Memory B cell (primary cell): ENCODE results near the gene NIN.
A peak's percentile ranks its signal among the peaks of the same experiment; 100 is the strongest.

Experiments used
- ATAC-seq: fragments of 150-1000 bp; cut with Tn5 transposase; 2 replicates; pipeline ENCODE4 v1.10.0; 2021; ENCODE audit warnings: low read depth, mild to moderate bottlenecking, moderate library complexity
- DNase-seq, 2 donors: peaks; one replicate each; pipeline ENCODE4 v3.0.0; 2022; ENCODE audit warnings: low spot score in 2 of 2
- H3K27ac Mint-ChIP-seq: one replicate; pipeline ENCODE4 v1.8.0; 2022; ENCODE audit warnings: mild to moderate bottlenecking, moderate library complexity, mixed read lengths
- H3K27me3 Mint-ChIP-seq: one replicate; pipeline ENCODE4 v1.8.0; 2022; ENCODE audit warnings: mixed read lengths
- H3K36me3 Mint-ChIP-seq: one replicate; pipeline ENCODE4 v1.8.0; 2022; ENCODE audit warnings: mild to moderate bottlenecking, mixed read lengths
- H3K4me1 Mint-ChIP-seq: one replicate; pipeline ENCODE4 v1.8.0; 2022; ENCODE audit warnings: mixed read lengths
- H3K4me3 Mint-ChIP-seq: one replicate; pipeline ENCODE4 v1.8.0; 2022; ENCODE audit warnings: mild to moderate bottlenecking, moderate library complexity, mixed read lengths
- H3K9me3 Mint-ChIP-seq: one replicate; pipeline ENCODE4 v1.8.0; 2022; ENCODE audit warnings: mixed read lengths

NIN gene

DNA sequence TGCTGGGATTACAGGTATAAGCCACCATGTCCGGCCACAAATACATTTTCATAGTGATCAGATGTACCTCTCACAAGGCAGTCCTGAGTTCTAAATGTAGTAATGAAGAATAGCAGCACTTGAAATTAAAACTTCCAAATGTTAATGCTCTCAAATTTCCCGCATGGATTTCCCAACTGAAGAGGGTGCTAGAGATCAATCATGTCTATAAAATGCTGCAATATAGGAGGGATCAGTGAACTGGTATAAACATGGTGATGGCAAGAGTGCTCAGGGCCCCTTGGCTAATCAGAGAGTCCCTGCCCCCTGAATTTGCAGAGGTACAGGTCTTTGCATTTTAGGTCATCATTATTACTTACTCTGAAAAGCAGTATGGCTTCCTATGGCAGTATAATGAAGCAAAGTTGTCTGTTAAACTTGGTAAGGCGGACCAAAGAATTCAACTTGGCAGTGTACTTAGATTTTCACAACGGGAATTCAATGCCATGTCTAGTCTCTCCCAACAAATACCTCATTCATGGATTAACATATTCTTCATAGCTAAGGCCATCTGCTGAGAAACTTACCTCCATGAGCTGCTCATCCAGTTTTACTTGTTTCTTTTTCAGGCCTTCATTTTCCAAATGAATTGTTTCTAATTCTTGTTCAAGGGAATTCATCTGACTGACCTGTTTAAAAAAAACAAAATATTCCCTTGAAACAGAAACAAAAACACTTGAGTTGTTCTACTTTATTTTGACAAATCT lies 95.8 kb downstream of the NIN start:
- ATAC-seq (no peak), DNase-seq (no peak)
- Mint-ChIP-seq H3K4me1 (no peaks in the 10 kb centered on the region), H3K9me3 (no peaks in the 10 kb centered on the region), H3K36me3 (peaks cover 30% of the 10 kb centered on the region), H3K27ac (no peak overlapping the region), H3K27me3 (no peaks in the 10 kb centered on the region), H3K4me3 (no peak overlapping the region)

- H3K36me3 Mint-ChIP-seq = peaks cover 37% of the 10 kb centered on the region
- H3K4me1 Mint-ChIP-seq = no peaks in the 10 kb centered on the region
- no peak for ATAC-seq
- no peak overlapping the region for H3K27ac Mint-ChIP-seq
- no peak for DNase-seq
- H3K9me3 Mint-ChIP-seq = no peaks in the 10 kb centered on the region
- H3K4me3 Mint-ChIP-seq = no peak overlapping the region
- no peaks in the 10 kb centered on the region for H3K27me3 Mint-ChIP-seq
These were observed 97.5 kb downstream of the NIN start for GRCh38 chr14:50733494-50733893.

- no peak for ATAC-seq
- H3K9me3 Mint-ChIP-seq = no peaks in the 10 kb centered on the region
- H3K4me1 Mint-ChIP-seq = peaks cover 8% of the 10 kb centered on the region
- H3K27ac Mint-ChIP-seq = no peak overlapping the region
- H3K36me3 Mint-ChIP-seq = peaks cover 59% of the 10 kb centered on the region
- H3K4me3 Mint-ChIP-seq = no peak overlapping the region
- H3K27me3 Mint-ChIP-seq = no peaks in the 10 kb centered on the region
- no peak for DNase-seq
These were observed 102.1 kb downstream of the NIN start for GRCh38 chr14:50728836-50729235.

DNA sequence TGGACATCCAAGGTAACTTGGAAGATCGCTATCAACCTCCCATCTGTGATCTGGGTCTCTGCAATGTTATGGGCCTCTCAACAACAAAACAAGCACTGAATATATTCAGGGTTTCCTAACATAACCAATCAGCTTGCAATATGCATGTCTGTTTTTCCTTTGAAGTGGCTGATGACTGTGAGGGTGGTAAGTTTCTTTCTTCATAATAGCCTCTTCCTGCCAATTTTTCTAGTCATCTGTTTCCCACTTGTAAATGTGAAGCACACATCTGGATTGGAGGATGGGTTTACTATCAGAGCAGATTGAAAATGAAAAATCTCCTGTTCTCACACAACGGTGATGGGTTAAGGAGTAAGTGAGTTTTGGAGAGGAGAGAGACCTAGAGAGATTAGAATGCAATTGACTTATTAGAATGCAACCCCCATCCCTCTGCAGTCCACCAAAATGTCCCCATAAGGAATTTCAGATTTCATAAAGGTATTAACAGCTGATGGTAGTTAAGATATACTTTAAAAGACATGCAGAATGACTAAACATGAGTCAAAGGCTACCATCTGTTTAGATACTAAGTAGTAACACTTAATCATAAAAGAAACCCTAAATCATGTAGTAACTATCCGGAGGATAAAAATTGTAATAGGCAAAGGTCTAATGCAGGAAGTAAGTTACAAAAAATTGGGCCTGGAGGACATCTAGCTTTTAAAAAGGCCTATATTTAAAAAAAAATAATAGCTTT lies 104.4 kb downstream of the NIN start:
- no peak for DNase-seq
- peaks cover 8% of the 10 kb centered on the region for H3K4me1 Mint-ChIP-seq
- H3K36me3 Mint-ChIP-seq = peaks cover 56% of the 10 kb centered on the region

DNA sequence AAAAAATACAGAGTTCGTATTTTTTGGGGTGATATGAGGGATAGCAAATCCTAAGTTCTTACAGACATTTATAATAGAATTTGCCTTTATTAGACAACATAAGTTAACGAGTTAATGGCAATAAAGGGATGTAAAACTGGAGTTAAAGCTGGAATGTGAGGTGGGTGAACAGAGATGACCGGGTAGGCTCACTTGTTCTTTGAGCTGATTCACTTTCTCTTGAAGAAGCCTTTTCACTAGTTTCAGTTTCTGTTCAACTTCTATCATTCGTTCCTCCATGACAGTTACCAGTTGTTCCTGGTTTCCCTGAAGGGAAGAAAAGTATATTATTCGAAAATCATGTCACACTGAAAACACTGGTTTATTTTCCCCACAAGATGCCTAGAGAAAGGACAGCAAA lies 105.2 kb downstream of the NIN start:
- DNase-seq (no peak), ATAC-seq (no peak)
- H3K27me3 Mint-ChIP-seq = no peaks in the 10 kb centered on the region
- H3K4me1 Mint-ChIP-seq = peaks cover 8% of the 10 kb centered on the region
- H3K27ac Mint-ChIP-seq = peak overlapping the region; percentile 39
- H3K9me3 Mint-ChIP-seq = no peaks in the 10 kb centered on the region
- H3K4me3 Mint-ChIP-seq = no peak overlapping the region
- peaks cover 58% of the 10 kb centered on the region for H3K36me3 Mint-ChIP-seq

More for the DNA sequence above, 104.4 kb downstream of the NIN start:
- no peak for ATAC-seq
- H3K9me3 Mint-ChIP-seq = no peaks in the 10 kb centered on the region
- peak overlapping the region; percentile 39 for H3K27ac Mint-ChIP-seq
- H3K4me3 Mint-ChIP-seq = no peak overlapping the region
- H3K27me3 Mint-ChIP-seq = no peaks in the 10 kb centered on the region

DNA sequence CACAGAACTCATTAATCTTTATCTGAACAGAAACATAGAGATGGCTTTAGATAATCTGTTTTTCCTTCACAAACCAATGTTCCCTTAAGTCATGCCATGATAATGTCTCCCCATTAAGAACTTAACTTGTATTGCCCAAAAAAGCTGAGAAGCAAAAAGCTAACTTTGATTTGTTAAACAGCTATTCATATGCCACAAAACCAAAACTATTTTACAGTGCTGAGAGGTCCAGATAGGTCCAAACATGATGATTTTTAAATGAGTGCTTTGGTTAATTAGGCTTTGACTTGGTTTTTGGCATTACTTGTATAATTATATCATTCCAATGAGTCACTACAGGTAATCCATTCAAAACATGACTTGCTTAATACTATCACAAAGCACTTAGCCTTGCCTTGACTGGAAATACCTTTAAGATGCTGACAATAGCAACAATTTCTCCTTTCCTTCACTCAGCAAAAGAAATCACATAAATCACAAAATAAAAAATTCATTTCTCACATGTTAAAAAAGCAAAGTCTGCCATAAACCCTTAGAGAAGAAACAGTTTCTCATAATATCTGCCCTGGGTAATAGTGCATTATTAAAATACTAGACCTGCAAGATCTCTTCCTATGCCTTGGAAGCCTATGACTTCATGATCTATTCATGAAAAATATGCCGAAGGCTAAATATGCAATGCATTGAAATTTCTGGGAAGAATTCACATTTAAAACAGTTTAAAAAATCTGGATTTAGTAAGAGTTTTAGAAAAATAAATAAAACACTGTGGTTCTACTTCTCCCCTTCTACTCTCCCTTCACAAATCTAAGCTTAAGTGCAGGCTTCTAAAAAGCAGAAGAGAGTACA lies 110.8 kb downstream of the NIN start:
- ATAC-seq (no peak), DNase-seq (no peak)
- Mint-ChIP-seq H3K9me3 (no peaks in the 10 kb centered on the region), H3K27ac (peak overlapping the region; percentile 22), H3K4me3 (no peak overlapping the region), H3K36me3 (peaks cover 20% of the 10 kb centered on the region), H3K4me1 (no peaks in the 10 kb centered on the region), H3K27me3 (no peaks in the 10 kb centered on the region)

- H3K4me3 Mint-ChIP-seq = no peak overlapping the region
- ATAC-seq = no peak
- peaks cover 12% of the 10 kb centered on the region for H3K36me3 Mint-ChIP-seq
These were observed 112.0 kb downstream of the NIN start for GRCh38 chr14:50718949-50719348.

DNA sequence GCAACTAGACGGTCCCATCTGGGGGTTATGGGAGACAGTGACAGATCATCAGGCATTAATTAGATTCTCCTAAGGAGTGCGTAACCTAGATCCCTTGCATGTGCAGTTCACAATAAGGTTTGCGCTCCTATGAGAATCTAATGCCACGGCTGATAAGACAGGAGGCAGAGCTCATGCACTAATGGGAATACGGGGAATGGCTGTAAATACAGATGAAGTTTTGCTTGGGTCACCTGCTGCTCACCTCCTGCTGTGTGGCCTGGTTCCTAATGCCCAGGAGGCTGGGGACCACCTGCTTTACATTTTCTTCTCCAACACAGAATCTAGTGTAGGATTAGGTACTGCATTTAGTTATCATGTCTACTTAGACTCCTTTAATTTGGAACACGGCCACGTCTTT lies 113.2 kb downstream of the NIN start:
- H3K4me3 Mint-ChIP-seq = no peak overlapping the region
- peaks cover 8% of the 10 kb centered on the region for H3K36me3 Mint-ChIP-seq
- ATAC-seq = no peak
- no peaks in the 10 kb centered on the region for H3K4me1 Mint-ChIP-seq
- DNase-seq = no peak
- H3K9me3 Mint-ChIP-seq = no peaks in the 10 kb centered on the region
- H3K27me3 Mint-ChIP-seq = no peaks in the 10 kb centered on the region
- no peak overlapping the region for H3K27ac Mint-ChIP-seq

More at GRCh38 chr14:50718949-50719348, 112.0 kb downstream of the NIN start:
- no peak for DNase-seq
- Mint-ChIP-seq H3K27me3 (no peaks in the 10 kb centered on the region), H3K27ac (peak overlapping the region; percentile 35), H3K4me1 (no peaks in the 10 kb centered on the region), H3K9me3 (no peaks in the 10 kb centered on the region)

DNA sequence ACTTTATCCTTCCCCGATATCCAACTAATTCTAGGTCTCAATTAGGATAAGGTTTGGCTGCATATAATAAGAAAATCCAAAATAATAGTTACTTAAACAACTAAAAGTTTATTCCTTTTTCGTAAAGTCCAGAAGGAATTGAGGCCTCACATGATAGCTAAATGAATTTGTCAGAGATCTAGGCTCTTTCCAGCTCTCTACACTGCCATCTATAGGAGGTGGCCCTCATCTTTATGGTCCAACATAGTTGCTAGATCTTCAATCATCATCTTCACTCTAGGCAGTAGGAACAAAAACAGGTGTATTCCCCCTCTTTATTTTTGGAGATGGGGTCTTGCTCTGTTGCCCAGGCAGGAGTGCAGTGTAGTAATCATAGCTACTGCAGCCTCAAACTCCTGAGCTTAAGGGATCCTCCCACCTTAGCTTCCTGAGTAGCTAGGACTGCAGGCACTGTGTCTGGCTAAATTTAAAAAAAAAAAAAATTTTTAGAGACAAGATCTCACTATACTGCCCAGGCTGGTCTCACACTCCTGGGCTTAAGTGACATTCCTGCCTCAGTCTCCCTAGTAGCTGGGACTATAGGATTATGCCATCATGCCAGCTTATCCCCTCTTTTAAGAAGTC lies 116.4 kb downstream of the NIN start:
- Mint-ChIP-seq H3K27ac (no peak overlapping the region), H3K4me1 (no peaks in the 10 kb centered on the region), H3K4me3 (no peak overlapping the region), H3K9me3 (no peaks in the 10 kb centered on the region), H3K36me3 (no peaks in the 10 kb centered on the region), H3K27me3 (no peaks in the 10 kb centered on the region)
- DNase-seq (peak in 1 of 2 donors; percentile 34), ATAC-seq (peak; percentile 84)

DNA sequence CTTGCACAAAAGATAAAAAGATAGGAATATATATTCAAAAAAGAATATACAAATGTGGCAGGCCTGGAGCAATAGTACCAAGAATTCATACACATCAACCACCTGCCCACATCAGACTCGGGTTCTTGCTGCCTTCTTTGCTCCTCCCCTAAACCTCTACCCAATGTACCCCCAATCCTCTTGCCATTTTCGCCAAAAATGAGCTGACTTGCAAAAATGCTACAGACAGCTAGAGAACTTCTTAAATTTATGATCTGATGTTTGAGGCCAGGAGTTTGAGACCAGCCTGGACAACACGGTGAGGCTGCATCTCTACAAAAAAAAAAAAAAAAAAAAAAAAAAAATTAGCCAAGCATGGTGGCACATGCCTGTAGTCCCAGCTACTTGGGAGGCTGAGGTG lies 119.9 kb downstream of the NIN start:
- ATAC-seq = no peak
- no peaks in the 10 kb centered on the region for H3K4me1 Mint-ChIP-seq
- no peak overlapping the region for H3K4me3 Mint-ChIP-seq
- no peaks in the 10 kb centered on the region for H3K36me3 Mint-ChIP-seq
- no peaks in the 10 kb centered on the region for H3K9me3 Mint-ChIP-seq
- no peak overlapping the region for H3K27ac Mint-ChIP-seq
- DNase-seq = no peak
- H3K27me3 Mint-ChIP-seq = no peaks in the 10 kb centered on the region

DNA sequence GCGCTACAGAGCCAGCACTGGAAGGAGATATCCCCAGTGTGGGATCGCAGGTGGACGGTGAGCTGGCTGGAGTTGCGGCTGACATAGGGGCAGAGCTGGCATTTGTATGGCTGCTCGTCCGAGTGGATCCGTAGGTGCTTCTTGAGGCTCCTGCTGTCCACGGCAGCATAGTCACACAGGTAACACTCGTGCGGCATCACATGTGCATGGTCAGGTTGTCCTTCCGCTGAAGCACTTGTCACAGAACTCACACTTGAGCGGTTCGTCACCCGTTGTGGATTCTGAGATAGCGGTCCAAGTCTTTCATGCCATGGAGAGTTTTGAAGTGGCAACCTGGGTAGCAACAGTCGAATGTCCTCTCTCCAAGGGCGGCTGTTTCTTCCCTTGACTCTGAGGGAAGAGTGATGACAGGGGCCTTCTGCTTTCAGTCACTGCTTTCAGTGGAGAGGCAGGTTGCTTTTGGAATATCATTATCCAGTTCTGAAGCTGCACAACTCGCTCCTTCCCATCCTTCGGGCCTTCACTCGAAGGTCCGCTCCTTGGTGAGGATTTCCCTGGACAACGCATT lies 125.9 kb downstream of the NIN start:
- peaks cover 2% of the 10 kb centered on the region for H3K9me3 Mint-ChIP-seq
- ATAC-seq = no peak
- H3K27ac Mint-ChIP-seq = no peak overlapping the region
- H3K36me3 Mint-ChIP-seq = peaks cover 3% of the 10 kb centered on the region
- no peaks in the 10 kb centered on the region for H3K4me1 Mint-ChIP-seq
- no peak for DNase-seq
- H3K4me3 Mint-ChIP-seq = no peak overlapping the region
- no peaks in the 10 kb centered on the region for H3K27me3 Mint-ChIP-seq

DNA sequence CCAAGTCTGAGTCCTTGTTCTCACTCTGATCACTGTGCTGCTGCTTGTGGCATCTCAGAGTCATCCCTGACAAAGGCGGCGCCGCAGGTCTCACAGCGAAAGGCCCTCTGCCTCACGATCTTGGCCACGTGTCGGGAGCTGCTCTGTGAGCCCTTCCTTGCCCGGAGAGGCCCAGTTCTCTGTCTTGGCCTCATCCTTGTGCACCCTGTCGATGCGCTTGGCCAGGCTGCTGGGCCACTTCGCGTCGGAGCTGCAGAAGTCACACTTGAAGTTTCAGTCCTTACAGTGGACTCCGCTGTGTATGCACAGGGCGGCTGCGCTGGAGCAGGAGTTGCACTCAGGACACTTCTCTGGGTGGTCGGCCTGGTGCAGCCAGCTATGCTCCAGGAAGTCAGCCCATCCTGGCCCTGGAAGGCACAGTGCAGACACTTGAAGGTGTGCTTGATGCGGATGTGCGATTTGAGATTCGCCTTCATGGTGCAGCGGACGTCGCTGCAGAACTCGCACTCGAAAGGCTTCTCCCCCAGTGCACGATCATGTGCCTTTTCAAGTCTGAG lies 126.4 kb downstream of the NIN start:
- Mint-ChIP-seq H3K9me3 (peaks cover 2% of the 10 kb centered on the region), H3K36me3 (peaks cover 3% of the 10 kb centered on the region), H3K4me1 (no peaks in the 10 kb centered on the region), H3K4me3 (no peak overlapping the region), H3K27ac (no peak overlapping the region), H3K27me3 (no peaks in the 10 kb centered on the region)
- ATAC-seq = no peak
- DNase-seq = no peak

- Mint-ChIP-seq H3K4me1 (peaks cover 4% of the 10 kb centered on the region), H3K36me3 (peaks cover 10% of the 10 kb centered on the region), H3K9me3 (peaks cover 9% of the 10 kb centered on the region), H3K27me3 (no peaks in the 10 kb centered on the region), H3K4me3 (no peak overlapping the region), H3K27ac (no peak overlapping the region)
- ATAC-seq (no peak), DNase-seq (no peak)
These were observed 133.2 kb downstream of the NIN start for GRCh38 chr14:50697659-50698290.
